Measurements from ENCODE around the gene SHROOM4. TPM values are rescaled to one million over a fixed set of nuclear protein-coding genes. Genes with fewer than 3 reads are reported as not detected.

The SHROOM4 gene
- total and polyA plus RNA-seq, 2 experiments from 2014 or later = 1.9 to 8.5 TPM

- Mint-ChIP-seq H3K4me3 (no peak overlapping the region), H3K9me3 (no peaks in the 10 kb centered on the region), H3K27me3 (ENCODE audit: insufficient read depth, low read depth, poor library complexity) (peaks cover 4% of the 10 kb centered on the region), H3K36me3 (ENCODE audit: low read depth) (no peaks in the 10 kb centered on the region; the same call in 2 of the 3 replicates), H3K27ac (no peak overlapping the region), H3K4me1 (peaks cover 23% of the 10 kb centered on the region; the same call in 2 of the 3 replicates)
- H3K36me3 ChIP-seq (ENCODE audit: insufficient read depth) = no peaks in the 10 kb centered on the region
- no peak for ATAC-seq
- H4K20me1 ChIP-seq (replicated peaks; ENCODE audit: insufficient read depth) = no peaks in the 10 kb centered on the region; the same call in 1 of the 2 replicates
- no peaks in the 10 kb centered on the region for H3F3A ChIP-seq (replicated peaks; ENCODE audit: low read depth)
- H3K4me3 ChIP-seq = no peak overlapping the region
- no peak overlapping the region for H2AFZ ChIP-seq
- no peak overlapping the region for H3K27ac ChIP-seq (ENCODE audit: low read depth)
- H3K4me1 ChIP-seq (ENCODE audit: insufficient read depth) = peaks cover 9% of the 10 kb centered on the region; the same call in 1 of the 2 replicates
- H3K4me2 ChIP-seq = no peak overlapping the region
- H3K79me2 ChIP-seq (replicated peaks; ENCODE audit: insufficient read depth) = no peaks in the 10 kb centered on the region
- H3K27me3 ChIP-seq (ENCODE audit: insufficient read depth) = no peaks in the 10 kb centered on the region
- no peak for DNase-seq (ENCODE audit: low spot score)
- H3K9me2 ChIP-seq (ENCODE audit: insufficient read depth) = no peaks in the 10 kb centered on the region
- TF ChIP-seq ZNF462 (CRISPR knock-in tag; IDR thresholded peaks at IDR 0.05) (no peak), STAT1 (IDR thresholded peaks at IDR 0.05; ENCODE audit: unreplicated experiment) (no peak), POLR2AphosphoS5 (IDR thresholded peaks at IDR 0.05; ENCODE audit: low read depth) (no peak), ETS1 (IDR thresholded peaks at IDR 0.05) (no peak), ZNF114 (CRISPR knock-in tag; IDR thresholded peaks at IDR 0.05) (no peak), NANOG (IDR thresholded peaks at IDR 0.05; ENCODE audit: borderline replicate concordance) (no peak), JUNB (IDR thresholded peaks at IDR 0.05; ENCODE audit: unreplicated experiment) (no peak), EZH2 (IDR thresholded peaks at IDR 0.05; ENCODE audit: low read depth, unreplicated experiment) (no peak), ZNF331 (CRISPR knock-in tag; IDR thresholded peaks at IDR 0.05; ENCODE audit: low read depth) (no peak), EZH2phosphoT487 (IDR thresholded peaks at IDR 0.05; ENCODE audit: unreplicated experiment) (no peak), CREB1 (CRISPR knock-in tag; IDR thresholded peaks at IDR 0.05; ENCODE audit: low read depth) (no peak)
- TF ChIP-seq, protein P1, sequence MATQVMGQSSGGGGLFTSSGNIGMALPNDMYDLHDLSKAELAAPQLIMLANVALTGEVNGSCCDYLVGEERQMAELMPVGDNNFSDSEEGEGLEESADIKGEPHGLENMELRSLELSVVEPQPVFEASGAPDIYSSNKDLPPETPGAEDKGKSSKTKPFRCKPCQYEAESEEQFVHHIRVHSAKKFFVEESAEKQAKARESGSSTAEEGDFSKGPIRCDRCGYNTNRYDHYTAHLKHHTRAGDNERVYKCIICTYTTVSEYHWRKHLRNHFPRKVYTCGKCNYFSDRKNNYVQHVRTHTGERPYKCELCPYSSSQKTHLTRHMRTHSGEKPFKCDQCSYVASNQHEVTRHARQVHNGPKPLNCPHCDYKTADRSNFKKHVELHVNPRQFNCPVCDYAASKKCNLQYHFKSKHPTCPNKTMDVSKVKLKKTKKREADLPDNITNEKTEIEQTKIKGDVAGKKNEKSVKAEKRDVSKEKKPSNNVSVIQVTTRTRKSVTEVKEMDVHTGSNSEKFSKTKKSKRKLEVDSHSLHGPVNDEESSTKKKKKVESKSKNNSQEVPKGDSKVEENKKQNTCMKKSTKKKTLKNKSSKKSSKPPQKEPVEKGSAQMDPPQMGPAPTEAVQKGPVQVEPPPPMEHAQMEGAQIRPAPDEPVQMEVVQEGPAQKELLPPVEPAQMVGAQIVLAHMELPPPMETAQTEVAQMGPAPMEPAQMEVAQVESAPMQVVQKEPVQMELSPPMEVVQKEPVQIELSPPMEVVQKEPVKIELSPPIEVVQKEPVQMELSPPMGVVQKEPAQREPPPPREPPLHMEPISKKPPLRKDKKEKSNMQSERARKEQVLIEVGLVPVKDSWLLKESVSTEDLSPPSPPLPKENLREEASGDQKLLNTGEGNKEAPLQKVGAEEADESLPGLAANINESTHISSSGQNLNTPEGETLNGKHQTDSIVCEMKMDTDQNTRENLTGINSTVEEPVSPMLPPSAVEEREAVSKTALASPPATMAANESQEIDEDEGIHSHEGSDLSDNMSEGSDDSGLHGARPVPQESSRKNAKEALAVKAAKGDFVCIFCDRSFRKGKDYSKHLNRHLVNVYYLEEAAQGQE (IDR thresholded peaks at IDR 0.05; ENCODE audit: unreplicated experiment) = no peak
- TF ChIP-seq, protein P2, sequence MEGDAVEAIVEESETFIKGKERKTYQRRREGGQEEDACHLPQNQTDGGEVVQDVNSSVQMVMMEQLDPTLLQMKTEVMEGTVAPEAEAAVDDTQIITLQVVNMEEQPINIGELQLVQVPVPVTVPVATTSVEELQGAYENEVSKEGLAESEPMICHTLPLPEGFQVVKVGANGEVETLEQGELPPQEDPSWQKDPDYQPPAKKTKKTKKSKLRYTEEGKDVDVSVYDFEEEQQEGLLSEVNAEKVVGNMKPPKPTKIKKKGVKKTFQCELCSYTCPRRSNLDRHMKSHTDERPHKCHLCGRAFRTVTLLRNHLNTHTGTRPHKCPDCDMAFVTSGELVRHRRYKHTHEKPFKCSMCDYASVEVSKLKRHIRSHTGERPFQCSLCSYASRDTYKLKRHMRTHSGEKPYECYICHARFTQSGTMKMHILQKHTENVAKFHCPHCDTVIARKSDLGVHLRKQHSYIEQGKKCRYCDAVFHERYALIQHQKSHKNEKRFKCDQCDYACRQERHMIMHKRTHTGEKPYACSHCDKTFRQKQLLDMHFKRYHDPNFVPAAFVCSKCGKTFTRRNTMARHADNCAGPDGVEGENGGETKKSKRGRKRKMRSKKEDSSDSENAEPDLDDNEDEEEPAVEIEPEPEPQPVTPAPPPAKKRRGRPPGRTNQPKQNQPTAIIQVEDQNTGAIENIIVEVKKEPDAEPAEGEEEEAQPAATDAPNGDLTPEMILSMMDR (conservative IDR thresholded peaks at IDR 0.05; ENCODE audit: low read depth in 2 of 2) = no peak
Measured at GRCh38 chrX:50798783-50799182, 15.2 kb downstream of the SHROOM4 start.
